Liver (tissue), 9 donors: ENCODE results near the gene SDR9C7. TPM values are rescaled to one million over a fixed set of nuclear protein-coding genes. Genes with fewer than 3 reads are reported as not detected.

Experiments used
- DNase-seq: peaks from one replicate; pipeline ENCODE4 v3.0.0-alpha.2; 2017; ENCODE audit warnings: low spot score
- H3K27ac ChIP-seq, 2 donors: one replicate each; pipeline ENCODE4 v1.7.0; 2013; ENCODE audit warnings: inconsistent platforms in 2 of 2, low read length in 2 of 2, control low read depth in 1 of 2, low read depth in 1 of 2, mild to moderate bottlenecking in 1 of 2
- H3K27me3 ChIP-seq, 4 donors: one replicate each; pipeline versions ENCODE4 v1.6.1 to v1.7.0; 2013; ENCODE audit warnings: low read length in 3 of 4, inconsistent platforms in 1 of 4, mild to moderate bottlenecking in 1 of 4, moderate library complexity in 1 of 4; ENCODE audit not compliant: control insufficient read depth in 4 of 4, insufficient read depth in 4 of 4
- H3K36me3 ChIP-seq, 4 donors: one replicate each; pipeline versions ENCODE4 v1.6.1 to v1.7.0; 2013; ENCODE audit warnings: low read length in 3 of 4, mild to moderate bottlenecking in 3 of 4, low read depth in 1 of 4, moderate library complexity in 1 of 4; ENCODE audit not compliant: control insufficient read depth in 4 of 4, insufficient read depth in 3 of 4
- H3K4me1 ChIP-seq, 4 donors: one replicate each; pipeline versions ENCODE4 v1.6.1 to v1.7.0; 2013; ENCODE audit warnings: low read length in 3 of 4, mild to moderate bottlenecking in 3 of 4, moderate library complexity in 1 of 4; ENCODE audit not compliant: control insufficient read depth in 4 of 4, insufficient read depth in 4 of 4
- H3K4me3 ChIP-seq, 3 donors: one replicate each; pipeline versions ENCODE4 v1.6.1 to v1.7.0; 2013; ENCODE audit warnings: low read length in 3 of 3, control low read depth in 1 of 3, low read depth in 1 of 3, mild to moderate bottlenecking in 1 of 3
- H3K9ac ChIP-seq, 2 donors: one replicate each; pipeline ENCODE4 v1.7.0; 2013; ENCODE audit warnings: low read length in 2 of 2, mild to moderate bottlenecking in 2 of 2, moderate library complexity in 2 of 2, control low read depth in 1 of 2, low read depth in 1 of 2
- H3K9me3 ChIP-seq, 4 donors: one replicate each; pipeline versions ENCODE4 v1.6.1 to v1.7.0; 2013; ENCODE audit warnings: low read length in 3 of 4; ENCODE audit not compliant: control insufficient read depth in 4 of 4
- FOXA1 ChIP-seq: IDR thresholded peaks from 2 replicates; pipeline ENCODE4 v1.6.1; 2016; ENCODE audit warnings: antibody characterized with exemption
- GABPA ChIP-seq, 2 donors: IDR thresholded peaks in 1 of 2; conservative IDR thresholded peaks in 1 of 2; 2 replicates each; pipeline ENCODE4 v1.6.1; 2016; ENCODE audit warnings: antibody characterized with exemption in 2 of 2, mild to moderate bottlenecking in 1 of 2, moderate library complexity in 1 of 2
- HNF4A ChIP-seq, 2 donors: conservative IDR thresholded peaks; 2 replicates each; pipeline ENCODE4 v1.6.1; 2016; ENCODE audit warnings: antibody characterized with exemption in 2 of 2, mild to moderate bottlenecking in 2 of 2
- HNF4G ChIP-seq: IDR thresholded peaks from 2 replicates; pipeline ENCODE4 v1.6.1; 2016; ENCODE audit warnings: antibody characterized with exemption
- JUND ChIP-seq, 2 donors: IDR thresholded peaks; 2 replicates each; pipeline ENCODE4 v1.6.1; 2016; ENCODE audit warnings: antibody characterized with exemption in 2 of 2
- NR2F2 ChIP-seq: IDR thresholded peaks from 2 replicates; pipeline ENCODE4 v1.6.1; 2016; ENCODE audit warnings: antibody characterized with exemption
- RXRA ChIP-seq, 2 donors: IDR thresholded peaks; 2 replicates each; pipeline ENCODE4 v1.6.1; 2017 to 2018; ENCODE audit warnings: antibody characterized with exemption in 2 of 2, mild to moderate bottlenecking in 1 of 2
- SP1 ChIP-seq: IDR thresholded peaks from 2 replicates; pipeline ENCODE4 v1.6.1; 2018; ENCODE audit warnings: antibody characterized with exemption, mild to moderate bottlenecking
- TAF1 ChIP-seq: conservative IDR thresholded peaks from 2 replicates; pipeline ENCODE4 v1.6.1; 2016; ENCODE audit warnings: antibody characterized with exemption, mild to moderate bottlenecking
- YY1 ChIP-seq: IDR thresholded peaks from 2 replicates; pipeline ENCODE4 v1.6.1; 2016; ENCODE audit warnings: antibody characterized with exemption, mild to moderate bottlenecking
- WGBS: extraction: QIAGEN DNeasy Blood & Tissue Kit; methylation state at CpG from one replicate; pipeline ENCODE4 v1.1.7; 2013; 5-methylcytosine and 5-hydroxymethylcytosine counted together
- polyA plus RNA-seq, 2 donors: library from polyadenylated mRNA; stranded (reverse) in 1 of 2; unstranded in 1 of 2; fragments of 200-250 nt in 1 of 2; fragments of >200 nt in 1 of 2; fragmentation: Nextera tagmentation in 1 of 2; extraction: Ambion mirVana in 1 of 2; gene quantifications; one replicate each; pipeline versions ENCODE4 v1.2.1 to v1.2.3, GENCODE V29; 2013 to 2015
- total RNA-seq, 2 donors: library from RNA; depleted of rRNA; stranded (reverse); fragments of >200 nt; gene quantifications; one replicate each; pipeline ENCODE4 v1.2.3, GENCODE V29; 2014
- TF ChIP-seq, protein P1 (sequence below): IDR thresholded peaks from 2 replicates; pipeline ENCODE4 v1.6.1; 2016; ENCODE audit warnings: antibody characterized with exemption
- TF ChIP-seq, protein P2 (sequence below): IDR thresholded peaks from 2 replicates; pipeline ENCODE4 v1.6.1; 2016; ENCODE audit warnings: antibody characterized with exemption
- TF ChIP-seq, protein P3 (sequence below): IDR thresholded peaks from 2 replicates; pipeline ENCODE4 v1.6.1; 2016; ENCODE audit warnings: antibody characterized with exemption
- TF ChIP-seq, protein P4 (sequence below): IDR thresholded peaks from 2 replicates; pipeline ENCODE4 v1.6.1; 2016; ENCODE audit warnings: antibody characterized with exemption, mild to moderate bottlenecking
- TF ChIP-seq, protein P5 (sequence below): fragments of 150-350 bp; IDR thresholded peaks from 2 replicates; pipeline ENCODE4 v1.5.1; 2017; ENCODE audit warnings: improper control_type of control experiment, low read depth, low read length; ENCODE audit not compliant: missing input control
- donor health status: healthy.
- donor health status: healthy.
- donor health status: healthy.
- donor health status: healthy.
- donor health status: healthy.

The SDR9C7 gene
- total and polyA plus RNA-seq, 4 donors: not detected

DNA sequence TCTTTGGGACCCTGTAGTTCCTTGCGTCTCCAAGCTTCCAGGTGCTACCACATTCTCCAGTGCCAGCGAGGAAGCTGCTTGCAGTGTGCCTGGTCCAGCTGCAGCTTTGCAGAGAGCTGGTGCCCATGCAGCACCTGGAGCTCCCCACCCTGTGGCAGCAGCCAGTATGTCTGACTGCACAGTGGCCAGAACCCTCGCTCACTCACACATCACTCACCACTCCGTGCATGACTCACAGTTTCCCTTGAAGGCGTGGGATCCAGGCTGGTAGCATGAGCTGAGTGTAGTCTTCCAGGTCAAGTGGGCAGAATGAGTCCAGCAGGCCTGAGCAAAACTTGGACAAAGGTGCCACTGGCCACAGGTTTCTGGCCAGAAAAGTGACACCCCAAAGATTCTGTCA is 33.6 kb downstream of the SDR9C7 start:
- DNase-seq: no peak
- no peak for TF ChIP-seq HNF4G
- no peak for TF ChIP-seq GABPA (IDR thresholded peaks at IDR 0.05 in 1 of 2, conservative IDR thresholded peaks at IDR 0.05 in 1 of 2)
- TF ChIP-seq JUND (IDR thresholded peaks at IDR 0.05): no peak
- TF ChIP-seq NR2F2: no peak
- TF ChIP-seq, protein P1, sequence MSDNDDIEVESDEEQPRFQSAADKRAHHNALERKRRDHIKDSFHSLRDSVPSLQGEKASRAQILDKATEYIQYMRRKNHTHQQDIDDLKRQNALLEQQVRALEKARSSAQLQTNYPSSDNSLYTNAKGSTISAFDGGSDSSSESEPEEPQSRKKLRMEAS: no peak
- TF ChIP-seq TAF1: no peak
- TF ChIP-seq, protein P2, sequence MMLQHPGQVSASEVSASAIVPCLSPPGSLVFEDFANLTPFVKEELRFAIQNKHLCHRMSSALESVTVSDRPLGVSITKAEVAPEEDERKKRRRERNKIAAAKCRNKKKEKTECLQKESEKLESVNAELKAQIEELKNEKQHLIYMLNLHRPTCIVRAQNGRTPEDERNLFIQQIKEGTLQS: no peak
- TF ChIP-seq, protein P3, sequence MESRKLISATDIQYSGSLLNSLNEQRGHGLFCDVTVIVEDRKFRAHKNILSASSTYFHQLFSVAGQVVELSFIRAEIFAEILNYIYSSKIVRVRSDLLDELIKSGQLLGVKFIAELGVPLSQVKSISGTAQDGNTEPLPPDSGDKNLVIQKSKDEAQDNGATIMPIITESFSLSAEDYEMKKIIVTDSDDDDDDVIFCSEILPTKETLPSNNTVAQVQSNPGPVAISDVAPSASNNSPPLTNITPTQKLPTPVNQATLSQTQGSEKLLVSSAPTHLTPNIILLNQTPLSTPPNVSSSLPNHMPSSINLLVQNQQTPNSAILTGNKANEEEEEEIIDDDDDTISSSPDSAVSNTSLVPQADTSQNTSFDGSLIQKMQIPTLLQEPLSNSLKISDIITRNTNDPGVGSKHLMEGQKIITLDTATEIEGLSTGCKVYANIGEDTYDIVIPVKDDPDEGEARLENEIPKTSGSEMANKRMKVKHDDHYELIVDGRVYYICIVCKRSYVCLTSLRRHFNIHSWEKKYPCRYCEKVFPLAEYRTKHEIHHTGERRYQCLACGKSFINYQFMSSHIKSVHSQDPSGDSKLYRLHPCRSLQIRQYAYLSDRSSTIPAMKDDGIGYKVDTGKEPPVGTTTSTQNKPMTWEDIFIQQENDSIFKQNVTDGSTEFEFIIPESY: no peak
- H3K4me3 ChIP-seq: peak overlapping the region in 1 of 3 donors; percentile 43
- H3K36me3 ChIP-seq: no peaks in the 10 kb centered on the region
- H3K4me1 ChIP-seq: peaks cover 0 to 38% (median 20%) of the 10 kb centered on the region in 4 donors
- H3K9ac ChIP-seq: no peak overlapping the region
- H3K27me3 ChIP-seq: no peaks in the 10 kb centered on the region
- WGBS: 94% methylated on average over 5 of the region's 5 CpGs
- H3K9me3 ChIP-seq: peaks cover 2 to 13% (median 6%) of the 10 kb centered on the region in 4 donors
- no peak overlapping the region for H3K27ac ChIP-seq

DNA sequence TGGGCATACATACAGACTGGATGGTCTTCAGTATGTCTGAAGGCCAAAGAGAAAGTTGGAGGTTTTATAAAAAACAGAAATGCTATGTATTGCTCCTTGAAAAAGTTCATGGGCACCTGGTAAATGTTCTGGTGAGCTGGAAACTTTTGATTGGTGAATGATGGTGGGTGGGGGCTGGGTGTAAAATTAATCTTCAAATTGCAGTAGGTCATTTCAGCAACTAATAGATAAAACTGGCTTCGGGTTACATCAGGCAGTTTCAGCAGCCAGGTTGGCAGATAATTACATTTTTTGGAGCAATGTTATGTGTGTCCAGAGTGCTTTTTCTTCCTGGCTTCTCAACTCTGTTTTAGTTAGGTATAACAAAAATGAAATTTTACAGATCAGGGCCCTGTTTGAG is 35.3 kb downstream of the SDR9C7 start:
- peaks cover 2 to 13% (median 6%) of the 10 kb centered on the region in 4 donors for H3K9me3 ChIP-seq
- H3K36me3 ChIP-seq: no peaks in the 10 kb centered on the region
- WGBS: 33% methylated on average over 1 of the region's 1 CpG
- no peak overlapping the region for H3K4me3 ChIP-seq
- H3K9ac ChIP-seq: no peak overlapping the region
- H3K27ac ChIP-seq: peak overlapping the region in 1 of 2 donors; percentile 75
- TF ChIP-seq FOXA1 (no peak), RXRA (IDR thresholded peaks at IDR 0.05) (peak; percentile 38 to 72), NR2F2 (no peak), JUND (IDR thresholded peaks at IDR 0.05) (peak in 1 of 2 donors; percentile 20), YY1 (peak; percentile 21), SP1 (peak; percentile 18), HNF4A (conservative IDR thresholded peaks at IDR 0.05) (peak in 1 of 2 donors; percentile 50)
- TF ChIP-seq, protein P1: no peak
- TF ChIP-seq, protein P4, sequence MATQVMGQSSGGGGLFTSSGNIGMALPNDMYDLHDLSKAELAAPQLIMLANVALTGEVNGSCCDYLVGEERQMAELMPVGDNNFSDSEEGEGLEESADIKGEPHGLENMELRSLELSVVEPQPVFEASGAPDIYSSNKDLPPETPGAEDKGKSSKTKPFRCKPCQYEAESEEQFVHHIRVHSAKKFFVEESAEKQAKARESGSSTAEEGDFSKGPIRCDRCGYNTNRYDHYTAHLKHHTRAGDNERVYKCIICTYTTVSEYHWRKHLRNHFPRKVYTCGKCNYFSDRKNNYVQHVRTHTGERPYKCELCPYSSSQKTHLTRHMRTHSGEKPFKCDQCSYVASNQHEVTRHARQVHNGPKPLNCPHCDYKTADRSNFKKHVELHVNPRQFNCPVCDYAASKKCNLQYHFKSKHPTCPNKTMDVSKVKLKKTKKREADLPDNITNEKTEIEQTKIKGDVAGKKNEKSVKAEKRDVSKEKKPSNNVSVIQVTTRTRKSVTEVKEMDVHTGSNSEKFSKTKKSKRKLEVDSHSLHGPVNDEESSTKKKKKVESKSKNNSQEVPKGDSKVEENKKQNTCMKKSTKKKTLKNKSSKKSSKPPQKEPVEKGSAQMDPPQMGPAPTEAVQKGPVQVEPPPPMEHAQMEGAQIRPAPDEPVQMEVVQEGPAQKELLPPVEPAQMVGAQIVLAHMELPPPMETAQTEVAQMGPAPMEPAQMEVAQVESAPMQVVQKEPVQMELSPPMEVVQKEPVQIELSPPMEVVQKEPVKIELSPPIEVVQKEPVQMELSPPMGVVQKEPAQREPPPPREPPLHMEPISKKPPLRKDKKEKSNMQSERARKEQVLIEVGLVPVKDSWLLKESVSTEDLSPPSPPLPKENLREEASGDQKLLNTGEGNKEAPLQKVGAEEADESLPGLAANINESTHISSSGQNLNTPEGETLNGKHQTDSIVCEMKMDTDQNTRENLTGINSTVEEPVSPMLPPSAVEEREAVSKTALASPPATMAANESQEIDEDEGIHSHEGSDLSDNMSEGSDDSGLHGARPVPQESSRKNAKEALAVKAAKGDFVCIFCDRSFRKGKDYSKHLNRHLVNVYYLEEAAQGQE: peak; percentile 31
- TF ChIP-seq, protein P5, sequence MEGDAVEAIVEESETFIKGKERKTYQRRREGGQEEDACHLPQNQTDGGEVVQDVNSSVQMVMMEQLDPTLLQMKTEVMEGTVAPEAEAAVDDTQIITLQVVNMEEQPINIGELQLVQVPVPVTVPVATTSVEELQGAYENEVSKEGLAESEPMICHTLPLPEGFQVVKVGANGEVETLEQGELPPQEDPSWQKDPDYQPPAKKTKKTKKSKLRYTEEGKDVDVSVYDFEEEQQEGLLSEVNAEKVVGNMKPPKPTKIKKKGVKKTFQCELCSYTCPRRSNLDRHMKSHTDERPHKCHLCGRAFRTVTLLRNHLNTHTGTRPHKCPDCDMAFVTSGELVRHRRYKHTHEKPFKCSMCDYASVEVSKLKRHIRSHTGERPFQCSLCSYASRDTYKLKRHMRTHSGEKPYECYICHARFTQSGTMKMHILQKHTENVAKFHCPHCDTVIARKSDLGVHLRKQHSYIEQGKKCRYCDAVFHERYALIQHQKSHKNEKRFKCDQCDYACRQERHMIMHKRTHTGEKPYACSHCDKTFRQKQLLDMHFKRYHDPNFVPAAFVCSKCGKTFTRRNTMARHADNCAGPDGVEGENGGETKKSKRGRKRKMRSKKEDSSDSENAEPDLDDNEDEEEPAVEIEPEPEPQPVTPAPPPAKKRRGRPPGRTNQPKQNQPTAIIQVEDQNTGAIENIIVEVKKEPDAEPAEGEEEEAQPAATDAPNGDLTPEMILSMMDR: no peak
- H3K27me3 ChIP-seq: no peaks in the 10 kb centered on the region
- DNase-seq: no peak
- H3K4me1 ChIP-seq: peaks cover 0 to 46% (median 21%) of the 10 kb centered on the region in 4 donors
